Fibroblast of the aortic adventitia (primary cell): ENCODE measurements around the gene PCDH9. TPM values are rescaled to one million over a fixed set of nuclear protein-coding genes. Genes with fewer than 3 reads are reported as not detected.

Source experiments
- DNase-seq: peaks from one replicate; pipeline ENCODE4 v3.0.0-alpha.2; 2010; ENCODE audit warnings: low read depth
- H3K4me3 ChIP-seq: 2 replicates; pipeline ENCODE4 v1.5.1; 2011; ENCODE audit warnings: low read depth, mild to moderate bottlenecking, control low read depth, low read length, moderate library complexity
- total RNA-seq: library from RNA; depleted of rRNA; stranded (reverse); fragments of >200 nt; gene quantifications from 2 replicates; pipeline ENCODE4 v1.2.3, GENCODE V29; 2012; ENCODE audit warnings: low replicate concordance
- TF ChIP-seq, protein P1 (sequence below): IDR thresholded peaks from 2 replicates; pipeline ENCODE4 v1.5.1; 2011; ENCODE audit warnings: mild to moderate bottlenecking, low read length, control low read depth, inconsistent platforms; ENCODE audit not compliant: insufficient read depth

Gene PCDH9
- total RNA-seq, 1 donor, result 19.0 TPM

DNA sequence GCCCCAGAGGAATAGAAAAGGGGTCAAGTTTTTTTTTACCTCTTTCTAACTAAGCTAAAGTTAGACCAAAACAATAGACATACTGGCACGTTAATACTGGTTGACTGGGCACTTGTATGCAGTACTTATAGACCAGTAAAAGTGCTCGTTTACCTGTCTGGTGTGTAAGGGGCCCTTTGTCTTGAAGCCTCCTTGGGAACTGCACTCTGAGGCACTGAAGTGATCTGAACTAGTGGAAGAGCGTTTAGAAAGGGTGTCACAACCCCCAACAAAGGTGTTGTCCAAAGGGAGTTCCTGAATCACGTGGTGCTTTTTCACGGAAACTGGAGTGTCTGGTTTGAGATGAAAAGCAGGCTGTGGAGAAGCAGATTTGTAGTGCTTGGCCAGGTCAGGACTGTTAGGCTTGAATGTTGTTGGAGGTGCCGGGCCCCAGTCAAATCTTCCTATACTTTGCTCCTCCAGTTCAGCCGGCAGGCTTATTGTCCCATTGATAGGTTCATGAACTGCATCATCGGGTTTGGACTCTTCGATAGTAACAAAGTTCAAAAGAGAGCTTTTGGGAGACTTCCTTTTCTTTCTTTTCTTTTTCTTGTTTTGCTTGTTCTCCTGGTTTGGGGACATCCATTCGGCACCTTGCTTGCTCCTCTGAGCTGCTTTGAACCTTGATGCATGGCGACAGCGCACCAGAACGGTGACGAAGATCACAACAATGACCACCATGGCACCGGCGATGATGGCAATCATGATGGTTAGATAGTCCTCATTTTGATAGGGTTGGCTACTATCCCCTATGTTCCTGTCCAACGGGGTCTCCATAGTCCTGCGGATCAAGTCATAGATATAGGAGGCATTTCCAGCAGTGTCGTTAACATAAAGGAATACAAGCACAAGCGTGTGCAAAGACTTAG, 4.6 kb downstream of the PCDH9 start:
- TF ChIP-seq, protein P1, sequence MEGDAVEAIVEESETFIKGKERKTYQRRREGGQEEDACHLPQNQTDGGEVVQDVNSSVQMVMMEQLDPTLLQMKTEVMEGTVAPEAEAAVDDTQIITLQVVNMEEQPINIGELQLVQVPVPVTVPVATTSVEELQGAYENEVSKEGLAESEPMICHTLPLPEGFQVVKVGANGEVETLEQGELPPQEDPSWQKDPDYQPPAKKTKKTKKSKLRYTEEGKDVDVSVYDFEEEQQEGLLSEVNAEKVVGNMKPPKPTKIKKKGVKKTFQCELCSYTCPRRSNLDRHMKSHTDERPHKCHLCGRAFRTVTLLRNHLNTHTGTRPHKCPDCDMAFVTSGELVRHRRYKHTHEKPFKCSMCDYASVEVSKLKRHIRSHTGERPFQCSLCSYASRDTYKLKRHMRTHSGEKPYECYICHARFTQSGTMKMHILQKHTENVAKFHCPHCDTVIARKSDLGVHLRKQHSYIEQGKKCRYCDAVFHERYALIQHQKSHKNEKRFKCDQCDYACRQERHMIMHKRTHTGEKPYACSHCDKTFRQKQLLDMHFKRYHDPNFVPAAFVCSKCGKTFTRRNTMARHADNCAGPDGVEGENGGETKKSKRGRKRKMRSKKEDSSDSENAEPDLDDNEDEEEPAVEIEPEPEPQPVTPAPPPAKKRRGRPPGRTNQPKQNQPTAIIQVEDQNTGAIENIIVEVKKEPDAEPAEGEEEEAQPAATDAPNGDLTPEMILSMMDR, result no peak
- DNase-seq, result no peak
- no peak overlapping the region for H3K4me3 ChIP-seq

DNA sequence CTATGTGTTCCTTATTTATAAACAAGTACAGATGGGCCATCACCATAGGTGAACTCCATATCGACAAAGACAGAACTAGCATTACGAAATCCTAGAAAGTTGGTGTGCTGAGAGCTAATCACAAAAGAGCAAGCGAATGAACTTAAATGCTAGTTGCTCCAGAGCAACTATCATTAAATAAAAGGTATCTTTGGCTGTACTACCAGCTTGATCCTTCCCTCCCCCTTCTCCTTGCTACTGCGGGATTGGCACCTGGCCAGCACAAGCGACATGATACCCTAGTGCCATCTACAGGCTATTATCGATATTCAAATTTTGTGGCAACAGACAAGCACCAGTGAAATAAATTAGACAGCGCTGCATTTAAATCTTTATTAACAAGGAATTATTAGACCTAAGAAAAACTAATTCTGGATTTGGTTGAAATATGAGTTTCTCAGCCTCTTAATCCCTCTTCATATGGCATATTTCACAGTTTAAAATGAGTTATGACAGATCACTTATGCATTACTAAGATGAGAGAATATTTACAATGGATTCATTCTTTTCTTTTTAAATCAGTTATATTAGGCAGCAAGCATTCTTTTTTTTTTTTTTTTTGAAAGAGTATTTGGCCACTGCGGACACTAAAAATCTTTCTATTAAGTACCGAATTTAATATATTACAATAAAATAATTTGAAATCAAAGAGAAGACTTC, 5.8 kb downstream of the PCDH9 start:
- H3K4me3 ChIP-seq, result peak overlapping the region; percentile 3
- TF ChIP-seq, protein P1, result peak; percentile 59
- peak; percentile 86 for DNase-seq

DNA sequence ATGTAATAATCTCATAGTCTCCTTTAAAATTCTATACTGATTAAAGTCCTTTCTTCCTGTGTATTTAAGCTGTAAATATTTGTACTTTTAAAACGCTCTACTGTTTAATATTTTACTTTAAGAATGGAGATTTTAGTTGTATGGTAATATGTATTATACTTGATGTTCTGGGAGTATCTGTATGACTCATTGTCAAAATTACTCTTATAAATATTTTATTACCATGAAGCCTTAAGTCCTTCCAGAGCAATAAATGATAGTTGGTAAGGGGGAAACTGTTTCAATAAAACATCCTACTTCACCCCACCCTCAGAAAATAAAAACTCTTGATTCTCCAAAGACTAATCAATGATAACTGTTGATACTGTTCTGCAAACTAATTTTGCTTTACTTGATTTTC, 6.4 kb downstream of the PCDH9 start:
- H3K4me3 ChIP-seq, result peak overlapping the region; percentile 3

DNA sequence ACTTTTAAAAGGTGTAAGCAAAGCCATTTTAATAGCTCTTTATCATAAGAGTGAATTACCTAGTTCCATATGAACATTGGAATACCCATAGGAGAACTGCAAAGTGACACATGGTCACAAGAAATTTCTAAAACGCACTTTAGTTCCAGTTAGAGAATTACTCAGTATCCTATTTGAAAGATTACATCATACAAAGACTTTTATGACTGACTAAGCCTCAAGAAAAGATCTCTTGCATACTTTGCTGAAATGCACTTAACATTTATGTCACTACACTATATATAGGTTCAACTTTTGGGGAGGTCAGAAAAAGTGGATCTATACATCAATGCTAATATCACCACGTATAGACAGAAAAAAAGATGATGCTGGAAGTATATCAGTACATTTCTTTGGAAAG, 7.1 kb downstream of the PCDH9 start:
- TF ChIP-seq, protein P1, result no peak
- H3K4me3 ChIP-seq, result peak overlapping the region; percentile 11
- peak; percentile 46 for DNase-seq

More for the DNA sequence above, 6.4 kb downstream of the PCDH9 start:
- DNase-seq, result no peak
- TF ChIP-seq, protein P1, result no peak

DNA sequence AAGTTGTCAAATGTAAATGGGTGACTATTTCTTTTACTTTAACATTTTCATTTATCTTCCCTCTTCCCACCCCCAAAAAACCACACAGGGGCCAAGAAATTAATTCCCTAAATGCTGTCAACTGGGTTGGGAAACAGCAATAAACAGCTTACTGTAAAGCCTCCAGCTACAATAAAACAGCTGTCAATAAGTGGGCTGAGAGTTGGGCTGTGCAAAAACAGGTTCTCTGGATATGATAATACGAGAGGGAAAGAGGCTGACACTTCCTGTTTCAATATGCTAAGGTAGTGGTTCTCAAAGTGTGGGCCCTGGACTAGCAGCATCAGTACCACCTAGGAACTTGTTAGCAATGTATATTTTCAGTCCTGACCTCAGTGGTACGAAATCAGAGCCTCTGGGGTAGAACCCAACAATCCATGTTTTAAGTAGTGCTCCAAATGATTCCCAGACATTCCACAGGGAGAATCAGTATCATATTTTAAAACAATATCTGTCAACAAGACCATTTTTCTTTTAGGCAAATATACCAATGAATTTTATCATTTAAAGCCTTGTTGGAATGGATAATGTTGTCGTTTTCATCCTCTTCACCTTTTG, 8.4 kb downstream of the PCDH9 start:
- H3K4me3 ChIP-seq, result no peak overlapping the region
- TF ChIP-seq, protein P1, result no peak
- no peak for DNase-seq

DNA sequence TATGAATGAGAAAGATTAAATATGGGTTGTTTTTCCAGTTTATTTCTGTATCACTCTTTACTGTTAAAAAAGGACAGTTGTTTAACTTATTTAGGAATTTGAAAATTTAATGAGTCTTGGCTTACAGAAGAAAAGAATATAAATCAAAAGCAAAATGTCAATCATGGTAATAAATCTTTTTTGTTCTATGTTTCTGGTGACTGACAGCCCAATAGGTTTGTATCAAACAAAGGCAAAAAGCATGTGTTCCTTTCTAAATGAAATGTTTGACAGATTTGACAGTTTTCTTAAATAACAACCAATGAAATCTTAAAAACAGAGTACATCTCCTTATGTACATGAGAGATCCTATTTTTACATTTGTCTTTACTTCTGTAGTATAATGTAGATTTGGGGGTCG, 11.0 kb downstream of the PCDH9 start:
- DNase-seq, result no peak
- TF ChIP-seq, protein P1, result no peak
- H3K4me3 ChIP-seq, result no peak overlapping the region
